Common myeloid progenitor, CD34-positive (primary cell): ENCODE measurements around the gene DDR1.

Source experiments
- CTCF ChIA-PET: fragments of 350-600 bp; sonication (Branson Sonifier 250); formaldehyde crosslinking; loops from one replicate; lab custom pipeline; 2021; ENCODE audit warnings: antibody characterized with exemption; lab: Charles Lee
- POLR2A ChIA-PET: fragments of 350-600 bp; sonication (Branson Sonifier 250); formaldehyde crosslinking; loops from one replicate; lab custom pipeline; 2021; ENCODE audit warnings: antibody characterized with exemption; lab: Charles Lee
- DNase-seq, 3 donors: peaks; one replicate each; pipeline versions ENCODE4 v3.0.0 to v3.0.0-alpha.2; 2013
- H3K27ac ChIP-seq, 2 experiments: 1 replicate in 1 of 2; 2 replicates in 1 of 2; pipeline ENCODE4 v1.7.0; 2013; ENCODE audit warnings: inconsistent platforms in 2 of 2, low read length in 2 of 2, mild to moderate bottlenecking in 2 of 2, low read depth in 1 of 2, moderate library complexity in 1 of 2; ENCODE audit not compliant: severe bottlenecking in 2 of 2, insufficient read depth in 1 of 2, poor library complexity in 1 of 2
- H3K27me3 ChIP-seq, 5 experiments: replicated peaks in 2 of 5; 1 replicate in 3 of 5; 2 replicates in 2 of 5; pipeline versions ENCODE4 v1.6.1 to v1.7.0; 2013; ENCODE audit warnings: low read length in 4 of 5, mild to moderate bottlenecking in 2 of 5, moderate library complexity in 2 of 5, inconsistent platforms in 1 of 5; ENCODE audit not compliant: insufficient read depth in 5 of 5, control insufficient read depth in 4 of 5
- H3K36me3 ChIP-seq, 4 experiments: 1 replicate in 2 of 4; 2 replicates in 2 of 4; pipeline versions ENCODE4 v1.6.1 to v1.7.0; 2013; ENCODE audit warnings: low read length in 3 of 4, control low read depth in 1 of 4, mild to moderate bottlenecking in 1 of 4; ENCODE audit not compliant: control insufficient read depth in 4 of 4, insufficient read depth in 4 of 4
- H3K4me1 ChIP-seq, 4 experiments: 1 replicate in 3 of 4; 2 replicates in 1 of 4; pipeline versions ENCODE4 v1.6.1 to v1.7.1; 2013; ENCODE audit warnings: low read length in 3 of 4, mild to moderate bottlenecking in 3 of 4, control low read depth in 1 of 4, inconsistent platforms in 1 of 4, moderate library complexity in 1 of 4; ENCODE audit not compliant: control insufficient read depth in 4 of 4, insufficient read depth in 4 of 4; ENCODE audit errors: control extremely low read depth in 1 of 4
- H3K4me3 ChIP-seq, 7 experiments: 1 replicate in 4 of 7; 2 replicates in 3 of 7; pipeline versions ENCODE4 v1.5.1 to v1.7.0; 2013; ENCODE audit warnings: mild to moderate bottlenecking in 7 of 7, low read length in 6 of 7, moderate library complexity in 6 of 7, inconsistent platforms in 2 of 7, low read depth in 2 of 7, control low read depth in 1 of 7; ENCODE audit not compliant: insufficient read depth in 4 of 7, control insufficient read depth in 1 of 7; ENCODE audit errors: extremely low read depth in 1 of 7
- H3K9me3 ChIP-seq, 5 experiments: 1 replicate in 4 of 5; 2 replicates in 1 of 5; pipeline versions ENCODE4 v1.6.1 to v1.7.1; 2013; ENCODE audit warnings: low read length in 4 of 5, mild to moderate bottlenecking in 2 of 5, inconsistent platforms in 1 of 5, low read depth in 1 of 5, moderate library complexity in 1 of 5; ENCODE audit not compliant: control insufficient read depth in 4 of 5, insufficient read depth in 2 of 5; ENCODE audit errors: control extremely low read depth in 1 of 5
- WGBS: methylation state at CpG from one replicate; pipeline ENCODE4 v1.1.5; 2013; ENCODE audit not compliant: insufficient coverage; 5-methylcytosine and 5-hydroxymethylcytosine counted together

DDR1 gene

DNA sequence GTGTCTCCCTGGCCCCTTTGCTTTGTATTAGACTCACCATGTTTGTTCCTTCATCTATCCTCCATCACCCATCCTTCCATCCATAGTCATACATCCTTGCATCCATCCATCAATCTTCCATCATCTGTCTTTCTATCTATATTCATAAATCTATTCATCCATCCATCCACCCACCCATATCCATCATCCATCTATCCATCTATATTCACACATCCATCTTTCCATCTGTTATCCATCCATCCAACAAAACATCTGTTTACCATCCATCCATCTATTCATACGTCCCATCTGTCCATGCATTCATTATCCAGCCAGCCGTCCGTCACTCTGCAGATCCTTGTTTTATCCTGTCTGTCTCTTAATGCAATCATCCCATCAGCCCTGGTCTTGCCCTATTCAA, 10.6 kb downstream of the DDR1 start:
- CTCF ChIA-PET: interaction anchor here (0.7 to 1.1 kb wide), 4 partner anchors 10 to 21 kb away, joined by 3 to 5 read pairs (median 3); partner anchors contain the start of gene DDR1
- Histone ChIP-seq H3K36me3 (peaks cover 0 to 2% (median 0%) of the 10 kb centered on the region in 4 experiments), H3K27me3 (peaks cover 0 to 5% (median 0%) of the 10 kb centered on the region in 5 experiments)

DNA sequence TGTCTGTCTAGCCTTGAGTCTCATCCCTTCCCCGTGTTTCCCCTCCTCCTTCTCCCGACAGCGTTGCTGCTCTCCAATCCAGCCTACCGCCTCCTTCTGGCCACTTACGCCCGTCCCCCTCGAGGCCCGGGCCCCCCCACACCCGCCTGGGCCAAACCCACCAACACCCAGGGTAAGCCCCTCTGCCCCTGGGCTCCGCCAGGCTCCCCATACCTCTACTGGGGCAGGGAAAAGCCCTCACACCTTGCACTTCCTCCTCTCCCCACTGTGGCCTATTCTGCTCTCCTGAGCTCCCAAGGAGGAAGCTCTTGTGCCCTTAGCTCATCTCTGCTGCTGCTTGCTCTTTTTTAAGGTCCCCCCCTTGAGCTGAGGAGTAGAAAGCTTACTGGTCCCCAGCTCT, 11.0 kb downstream of the DDR1 start:
- H3K9me3 ChIP-seq: no peaks in the 10 kb centered on the region
- H3K27me3 ChIP-seq: peaks cover 0 to 5% (median 0%) of the 10 kb centered on the region in 5 experiments
- ChIA-PET POLR2A (no interaction called here), CTCF (interaction anchor here (0.7 to 1.6 kb wide), 5 partner anchors 11 to 71 kb away, joined by 3 to 5 read pairs (median 4); partner anchors contain the start of gene DDR1)
- 88% methylated on average over 6 of the region's 10 CpGs for WGBS
- no peak for DNase-seq
- H3K27ac ChIP-seq: no peak overlapping the region
- no peak overlapping the region for H3K4me3 ChIP-seq
- no peaks in the 10 kb centered on the region for H3K4me1 ChIP-seq
- H3K36me3 ChIP-seq: peaks cover 0 to 2% (median 0%) of the 10 kb centered on the region in 4 experiments

More for the DNA sequence above, 10.6 kb downstream of the DDR1 start:
- 96% methylated on average over 3 of the region's 3 CpGs for WGBS
- Histone ChIP-seq H3K9me3 (no peaks in the 10 kb centered on the region), H3K27ac (no peak overlapping the region), H3K4me3 (no peak overlapping the region), H3K4me1 (no peaks in the 10 kb centered on the region)
- no peak for DNase-seq
- POLR2A ChIA-PET: no interaction called here

DNA sequence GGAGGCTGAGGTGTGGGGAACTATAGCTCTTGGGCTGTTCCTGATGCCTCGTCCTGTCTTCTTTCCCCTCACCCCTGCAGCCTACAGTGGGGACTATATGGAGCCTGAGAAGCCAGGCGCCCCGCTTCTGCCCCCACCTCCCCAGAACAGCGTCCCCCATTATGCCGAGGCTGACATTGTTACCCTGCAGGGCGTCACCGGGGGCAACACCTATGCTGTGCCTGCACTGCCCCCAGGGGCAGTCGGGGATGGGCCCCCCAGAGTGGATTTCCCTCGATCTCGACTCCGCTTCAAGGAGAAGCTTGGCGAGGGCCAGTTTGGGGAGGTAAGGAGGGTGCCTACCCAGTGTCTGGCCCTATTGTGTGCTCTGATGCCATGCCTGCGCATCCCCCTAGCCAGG, 12.2 kb downstream of the DDR1 start:
- H3K27ac ChIP-seq: no peak overlapping the region
- DNase-seq: no peak
- no peaks in the 10 kb centered on the region for H3K9me3 ChIP-seq
- ChIA-PET CTCF (interaction anchor here (1.1 to 3.0 kb wide), 5 partner anchors 8 to 73 kb away, joined by 3 to 8 read pairs (median 4); no protein-coding TSS in a partner anchor), POLR2A (no interaction called here)
- H3K4me3 ChIP-seq: no peak overlapping the region
- WGBS: 91% methylated on average over 7 of the region's 13 CpGs
- H3K4me1 ChIP-seq: no peaks in the 10 kb centered on the region
- peaks cover 0 to 5% (median 0%) of the 10 kb centered on the region in 5 experiments for H3K27me3 ChIP-seq
- peaks cover 0 to 2% (median 0%) of the 10 kb centered on the region in 4 experiments for H3K36me3 ChIP-seq

DNA sequence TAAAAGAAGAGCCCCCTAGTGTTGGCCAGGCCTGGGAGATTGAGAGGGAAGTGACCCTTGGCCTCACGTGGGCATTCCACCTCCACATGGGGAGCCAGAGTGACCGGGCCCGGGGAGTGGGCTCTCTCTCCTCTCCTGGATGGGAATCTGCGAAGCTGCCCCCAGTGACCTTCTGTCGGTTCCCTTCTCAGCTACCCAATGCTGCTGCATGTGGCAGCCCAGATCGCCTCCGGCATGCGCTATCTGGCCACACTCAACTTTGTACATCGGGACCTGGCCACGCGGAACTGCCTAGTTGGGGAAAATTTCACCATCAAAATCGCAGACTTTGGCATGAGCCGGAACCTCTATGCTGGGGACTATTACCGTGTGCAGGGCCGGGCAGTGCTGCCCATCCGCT, 13.6 kb downstream of the DDR1 start:
- Histone ChIP-seq H3K4me3 (no peak overlapping the region), H3K27ac (no peak overlapping the region), H3K9me3 (no peaks in the 10 kb centered on the region), H3K4me1 (peaks cover 0 to 4% (median 0%) of the 10 kb centered on the region in 4 experiments), H3K27me3 (peaks cover 0 to 3% (median 0%) of the 10 kb centered on the region in 5 experiments), H3K36me3 (peaks cover 0 to 2% (median 0%) of the 10 kb centered on the region in 4 experiments)
- WGBS: 92% methylated on average over 16 of the region's 16 CpGs
- POLR2A ChIA-PET: no interaction called here
- DNase-seq: no peak
- CTCF ChIA-PET: interaction anchor here (0.6 to 3.0 kb wide), 2 partner anchors 10 to 69 kb away, joined by 3 to 8 read pairs; no protein-coding TSS in a partner anchor

DNA sequence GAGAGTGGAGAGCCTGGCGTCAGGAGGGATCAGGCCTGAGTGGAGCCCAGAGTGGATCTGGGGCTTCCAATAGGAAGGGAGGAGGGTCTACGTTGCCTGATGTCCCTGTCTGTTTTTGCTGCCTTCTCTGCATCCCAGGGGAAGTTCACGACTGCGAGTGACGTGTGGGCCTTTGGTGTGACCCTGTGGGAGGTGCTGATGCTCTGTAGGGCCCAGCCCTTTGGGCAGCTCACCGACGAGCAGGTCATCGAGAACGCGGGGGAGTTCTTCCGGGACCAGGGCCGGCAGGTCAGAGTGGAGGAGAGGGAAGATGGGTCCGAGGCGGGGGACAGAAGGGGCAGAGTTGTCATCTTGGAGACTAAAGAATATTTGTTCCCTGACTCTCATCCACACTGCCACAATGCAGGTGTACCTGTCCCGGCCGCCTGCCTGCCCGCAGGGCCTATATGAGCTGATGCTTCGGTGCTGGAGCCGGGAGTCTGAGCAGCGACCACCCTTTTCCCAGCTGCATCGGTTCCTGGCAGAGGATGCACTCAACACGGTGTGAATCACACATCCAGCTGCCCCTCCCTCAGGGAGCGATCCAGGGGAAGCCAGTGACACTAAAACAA, 14.5 kb downstream of the DDR1 start:
- no peak for DNase-seq
- H3K4me3 ChIP-seq: no peak overlapping the region
- CTCF ChIA-PET: interaction anchor here (1.6 to 3.0 kb wide), 3 partner anchors 11 to 15 kb away, joined by 5 to 8 read pairs (median 6); partner anchors contain the start of gene VARS2
- peaks cover 0 to 2% (median 0%) of the 10 kb centered on the region in 4 experiments for H3K36me3 ChIP-seq
- H3K27me3 ChIP-seq: peaks cover 0 to 2% (median 0%) of the 10 kb centered on the region in 5 experiments
- H3K9me3 ChIP-seq: no peaks in the 10 kb centered on the region
- H3K27ac ChIP-seq: no peak overlapping the region
- POLR2A ChIA-PET: no interaction called here
- peaks cover 0 to 7% (median 0%) of the 10 kb centered on the region in 4 experiments for H3K4me1 ChIP-seq
- WGBS: 92% methylated on average over 19 of the region's 23 CpGs

DNA sequence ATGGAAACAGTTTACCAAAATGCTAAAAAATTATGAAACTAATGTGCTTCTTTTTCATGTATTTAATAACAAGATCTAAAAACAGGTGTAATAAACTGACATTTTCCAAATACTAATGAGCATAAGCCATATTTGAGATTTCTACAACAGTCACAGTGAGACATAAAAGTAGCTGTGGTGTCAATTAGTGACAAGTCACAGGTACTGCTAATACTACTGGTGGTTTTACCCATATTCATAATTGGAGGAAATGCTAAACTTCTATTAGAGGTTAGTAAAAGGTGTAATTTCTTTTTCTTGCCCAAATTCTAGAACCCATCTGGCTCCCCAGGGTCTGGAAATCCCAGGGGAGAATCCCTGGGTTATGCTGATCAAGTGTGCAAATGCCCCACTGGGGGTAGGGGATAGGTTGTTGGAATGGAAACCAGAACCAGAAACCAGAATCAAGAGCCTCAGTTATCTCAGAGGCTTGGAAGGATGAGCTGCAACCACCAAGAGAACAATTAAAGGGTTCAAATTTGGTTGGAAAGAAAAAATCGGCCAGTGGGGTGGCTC, 16.6 kb downstream of the DDR1 start:
- peaks cover 0 to 2% (median 0%) of the 10 kb centered on the region in 5 experiments for H3K27me3 ChIP-seq
- H3K9me3 ChIP-seq: no peaks in the 10 kb centered on the region
- 100% methylated on average over 1 of the region's 1 CpG for WGBS
- H3K27ac ChIP-seq: no peak overlapping the region
- H3K4me1 ChIP-seq: peaks cover 0 to 7% (median 0%) of the 10 kb centered on the region in 4 experiments
- no peak overlapping the region for H3K4me3 ChIP-seq
- POLR2A ChIA-PET: no interaction called here
- CTCF ChIA-PET: interaction anchor here (1.2 kb wide), 1 partner anchor 12 kb away, joined by 3 read pairs; no protein-coding TSS in a partner anchor
- H3K36me3 ChIP-seq: peaks cover 0 to 2% (median 0%) of the 10 kb centered on the region in 4 experiments
- no peak for DNase-seq

DNA sequence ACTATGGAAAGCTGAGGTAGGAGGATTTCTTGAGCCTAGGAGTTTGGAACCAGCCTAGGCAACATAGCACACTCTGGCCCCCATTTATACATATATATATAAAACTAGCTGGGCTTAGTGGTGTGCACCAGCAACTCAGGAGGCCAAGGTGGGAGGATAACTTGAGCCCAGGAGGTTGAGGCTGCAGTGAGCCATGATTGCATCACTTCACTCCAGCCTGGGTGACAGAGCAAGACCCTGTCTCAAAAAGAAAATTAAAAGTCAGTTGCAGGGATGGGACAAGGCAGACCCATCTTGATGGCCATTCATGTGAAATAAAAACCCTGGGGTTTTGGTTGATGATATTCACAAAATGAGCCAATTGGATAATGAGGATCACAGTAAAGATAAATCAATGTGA, 17.1 kb downstream of the DDR1 start:
- no peak for DNase-seq
- Histone ChIP-seq H3K27me3 (no peaks in the 10 kb centered on the region), H3K36me3 (peaks cover 0 to 2% (median 0%) of the 10 kb centered on the region in 4 experiments), H3K27ac (no peak overlapping the region), H3K4me1 (peaks cover 0 to 7% (median 0%) of the 10 kb centered on the region in 4 experiments), H3K4me3 (no peak overlapping the region), H3K9me3 (no peaks in the 10 kb centered on the region)
- ChIA-PET POLR2A (no interaction called here), CTCF (interaction anchor here (1.2 to 1.6 kb wide), 2 partner anchors 12 to 13 kb away, joined by 3 read pairs; partner anchors contain the start of gene VARS2)
